Measurements from ENCODE around the gene CNTNAP5.

CNTNAP5 gene

GRCh38 chr2:124258140-124258880 lies 233.2 kb downstream of the CNTNAP5 start:
- H3K4me3 ChIP-seq (ENCODE audit: low read depth, low read length): no peak overlapping the region
- H3K27ac ChIP-seq (ENCODE audit: low read depth, low read length): no peak overlapping the region
- no peaks in the 10 kb centered on the region for H3K27me3 ChIP-seq (ENCODE audit: control insufficient read depth, insufficient read depth, low read length)
- no peaks in the 10 kb centered on the region for H3K9me3 ChIP-seq (ENCODE audit: control insufficient read depth, insufficient read depth, low read length)
- H3K9ac ChIP-seq (ENCODE audit: low read depth, low read length): no peak overlapping the region
- no peaks in the 10 kb centered on the region for H3K4me1 ChIP-seq (ENCODE audit: control insufficient read depth, insufficient read depth, low read length)
- H3K36me3 ChIP-seq (ENCODE audit: control insufficient read depth, insufficient read depth, low read length): no peaks in the 10 kb centered on the region

GRCh38 chr2:124261456-124261855 lies 236.4 kb downstream of the CNTNAP5 start:
- Histone ChIP-seq H3K27me3 (ENCODE audit: control insufficient read depth, insufficient read depth, low read length) (no peaks in the 10 kb centered on the region), H3K9ac (ENCODE audit: low read depth, low read length) (no peak overlapping the region), H3K27ac (ENCODE audit: low read depth, low read length) (no peak overlapping the region), H3K4me1 (ENCODE audit: control insufficient read depth, insufficient read depth, low read length) (no peaks in the 10 kb centered on the region), H3K9me3 (ENCODE audit: control insufficient read depth, insufficient read depth, low read length) (no peaks in the 10 kb centered on the region), H3K36me3 (ENCODE audit: control insufficient read depth, insufficient read depth, low read length) (no peaks in the 10 kb centered on the region), H3K4me3 (ENCODE audit: low read depth, low read length) (no peak overlapping the region)

- H3K36me3 ChIP-seq (ENCODE audit: control insufficient read depth, insufficient read depth, low read length): no peaks in the 10 kb centered on the region
- H3K9ac ChIP-seq (ENCODE audit: low read depth, low read length): no peak overlapping the region
- no peak overlapping the region for H3K27ac ChIP-seq (ENCODE audit: low read depth, low read length)
- H3K4me1 ChIP-seq (ENCODE audit: control insufficient read depth, insufficient read depth, low read length): no peaks in the 10 kb centered on the region
- no peak overlapping the region for H3K4me3 ChIP-seq (ENCODE audit: low read depth, low read length)
- no peaks in the 10 kb centered on the region for H3K27me3 ChIP-seq (ENCODE audit: control insufficient read depth, insufficient read depth, low read length)
- no peaks in the 10 kb centered on the region for H3K9me3 ChIP-seq (ENCODE audit: control insufficient read depth, insufficient read depth, low read length)
These were observed 239.5 kb downstream of the CNTNAP5 start for GRCh38 chr2:124264551-124265091.

GRCh38 chr2:124267794-124268193 lies 242.7 kb downstream of the CNTNAP5 start:
- Histone ChIP-seq H3K4me1 (ENCODE audit: control insufficient read depth, insufficient read depth, low read length) (no peaks in the 10 kb centered on the region), H3K36me3 (ENCODE audit: control insufficient read depth, insufficient read depth, low read length) (no peaks in the 10 kb centered on the region), H3K27me3 (ENCODE audit: control insufficient read depth, insufficient read depth, low read length) (no peaks in the 10 kb centered on the region), H3K27ac (ENCODE audit: low read depth, low read length) (no peak overlapping the region), H3K9ac (ENCODE audit: low read depth, low read length) (no peak overlapping the region), H3K9me3 (ENCODE audit: control insufficient read depth, insufficient read depth, low read length) (no peaks in the 10 kb centered on the region), H3K4me3 (ENCODE audit: low read depth, low read length) (no peak overlapping the region)

GRCh38 chr2:124269348-124269747 lies 244.3 kb downstream of the CNTNAP5 start:
- no peak overlapping the region for H3K27ac ChIP-seq (ENCODE audit: low read depth, low read length)
- no peaks in the 10 kb centered on the region for H3K27me3 ChIP-seq (ENCODE audit: control insufficient read depth, insufficient read depth, low read length)

GRCh38 chr2:124272261-124272841 lies 247.3 kb downstream of the CNTNAP5 start:
- no peak overlapping the region for H3K27ac ChIP-seq (ENCODE audit: low read depth, low read length)
- H3K4me3 ChIP-seq (ENCODE audit: low read depth, low read length): no peak overlapping the region
- H3K36me3 ChIP-seq (ENCODE audit: control insufficient read depth, insufficient read depth, low read length): no peaks in the 10 kb centered on the region
- H3K27me3 ChIP-seq (ENCODE audit: control insufficient read depth, insufficient read depth, low read length): no peaks in the 10 kb centered on the region
- no peak overlapping the region for H3K9ac ChIP-seq (ENCODE audit: low read depth, low read length)
- no peaks in the 10 kb centered on the region for H3K4me1 ChIP-seq (ENCODE audit: control insufficient read depth, insufficient read depth, low read length)
- no peaks in the 10 kb centered on the region; the same call in 1 of the 2 replicates for H3K9me3 ChIP-seq (ENCODE audit: control insufficient read depth, insufficient read depth, low read length)

More at GRCh38 chr2:124269348-124269747, 244.3 kb downstream of the CNTNAP5 start:
- Histone ChIP-seq H3K36me3 (ENCODE audit: control insufficient read depth, insufficient read depth, low read length) (no peaks in the 10 kb centered on the region), H3K9ac (ENCODE audit: low read depth, low read length) (no peak overlapping the region), H3K4me3 (ENCODE audit: low read depth, low read length) (no peak overlapping the region), H3K4me1 (ENCODE audit: control insufficient read depth, insufficient read depth, low read length) (no peaks in the 10 kb centered on the region), H3K9me3 (ENCODE audit: control insufficient read depth, insufficient read depth, low read length) (no peaks in the 10 kb centered on the region)

GRCh38 chr2:124281541-124281940 lies 256.5 kb downstream of the CNTNAP5 start:
- Histone ChIP-seq H3K36me3 (ENCODE audit: control insufficient read depth, insufficient read depth, low read length) (no peaks in the 10 kb centered on the region), H3K9ac (ENCODE audit: low read depth, low read length) (no peak overlapping the region), H3K4me1 (ENCODE audit: control insufficient read depth, insufficient read depth, low read length) (no peaks in the 10 kb centered on the region), H3K4me3 (ENCODE audit: low read depth, low read length) (no peak overlapping the region), H3K9me3 (ENCODE audit: control insufficient read depth, insufficient read depth, low read length) (no peaks in the 10 kb centered on the region), H3K27ac (ENCODE audit: low read depth, low read length) (no peak overlapping the region), H3K27me3 (ENCODE audit: control insufficient read depth, insufficient read depth, low read length) (no peaks in the 10 kb centered on the region)

GRCh38 chr2:124283096-124283495 lies 258.0 kb downstream of the CNTNAP5 start:
- Histone ChIP-seq H3K27ac (ENCODE audit: low read depth, low read length) (no peak overlapping the region), H3K9ac (ENCODE audit: low read depth, low read length) (no peak overlapping the region), H3K4me3 (ENCODE audit: low read depth, low read length) (no peak overlapping the region), H3K9me3 (ENCODE audit: control insufficient read depth, insufficient read depth, low read length) (no peaks in the 10 kb centered on the region), H3K27me3 (ENCODE audit: control insufficient read depth, insufficient read depth, low read length) (no peaks in the 10 kb centered on the region), H3K4me1 (ENCODE audit: control insufficient read depth, insufficient read depth, low read length) (no peaks in the 10 kb centered on the region), H3K36me3 (ENCODE audit: control insufficient read depth, insufficient read depth, low read length) (no peaks in the 10 kb centered on the region)

GRCh38 chr2:124286089-124286783 lies 261.1 kb downstream of the CNTNAP5 start:
- H3K27me3 ChIP-seq (ENCODE audit: control insufficient read depth, insufficient read depth, low read length): no peaks in the 10 kb centered on the region
- H3K4me1 ChIP-seq (ENCODE audit: control insufficient read depth, insufficient read depth, low read length): no peaks in the 10 kb centered on the region
- no peak overlapping the region for H3K9ac ChIP-seq (ENCODE audit: low read depth, low read length)
- H3K36me3 ChIP-seq (ENCODE audit: control insufficient read depth, insufficient read depth, low read length): no peaks in the 10 kb centered on the region
- no peak overlapping the region for H3K4me3 ChIP-seq (ENCODE audit: low read depth, low read length)
- no peak overlapping the region for H3K27ac ChIP-seq (ENCODE audit: low read depth, low read length)
- H3K9me3 ChIP-seq (ENCODE audit: control insufficient read depth, insufficient read depth, low read length): no peaks in the 10 kb centered on the region

GRCh38 chr2:124289060-124289459 lies 264.0 kb downstream of the CNTNAP5 start:
- Histone ChIP-seq H3K36me3 (ENCODE audit: control insufficient read depth, insufficient read depth, low read length) (no peaks in the 10 kb centered on the region), H3K4me1 (ENCODE audit: control insufficient read depth, insufficient read depth, low read length) (0 out of 2 replicates have a peak, but pooled peaks cover 5% of the 10 kb centered on the region), H3K4me3 (ENCODE audit: low read depth, low read length) (no peak overlapping the region), H3K27me3 (ENCODE audit: control insufficient read depth, insufficient read depth, low read length) (no peaks in the 10 kb centered on the region), H3K9me3 (ENCODE audit: control insufficient read depth, insufficient read depth, low read length) (no peaks in the 10 kb centered on the region), H3K9ac (ENCODE audit: low read depth, low read length) (no peak overlapping the region), H3K27ac (ENCODE audit: low read depth, low read length) (no peak overlapping the region)

GRCh38 chr2:124289615-124290014 lies 264.5 kb downstream of the CNTNAP5 start:
- Histone ChIP-seq H3K9me3 (ENCODE audit: control insufficient read depth, insufficient read depth, low read length) (no peaks in the 10 kb centered on the region), H3K4me3 (ENCODE audit: low read depth, low read length) (no peak overlapping the region), H3K27ac (ENCODE audit: low read depth, low read length) (no peak overlapping the region), H3K27me3 (ENCODE audit: control insufficient read depth, insufficient read depth, low read length) (no peaks in the 10 kb centered on the region), H3K9ac (ENCODE audit: low read depth, low read length) (no peak overlapping the region), H3K36me3 (ENCODE audit: control insufficient read depth, insufficient read depth, low read length) (no peaks in the 10 kb centered on the region), H3K4me1 (ENCODE audit: control insufficient read depth, insufficient read depth, low read length) (0 out of 2 replicates have a peak, but pooled peaks cover 5% of the 10 kb centered on the region)
